Smooth muscle cell (in vitro differentiated cells): ENCODE measurements around the gene KDM2A. TPM values are rescaled to one million over a fixed set of nuclear protein-coding genes. Genes with fewer than 3 reads are reported as not detected.
"Not testable (repeated sequence)": the region's sequence is repeated elsewhere in the genome, so short reads cannot be mapped to it uniquely, and the experiment has no call there.

Experiments
- DNase-seq: peaks from one replicate; lab custom pipeline; 2025; ENCODE audit not compliant: unreplicated experiment; lab: John Stamatoyannopoulos, UW
- H2AFZ ChIP-seq: fragments of 200-600 bp; sonication (generic); 2 replicates; pipeline ENCODE4 v1.6.0; 2016; ENCODE audit warnings: antibody characterized with exemption, low read depth, mild to moderate bottlenecking
- H3F3A ChIP-seq: fragments of 200-600 bp; sonication (generic); 2 replicates; pipeline ENCODE4 v1.6.0; 2017; ENCODE audit warnings: antibody characterized with exemption, low read depth
- H3K27ac ChIP-seq: fragments of 200-600 bp; sonication (generic); 2 replicates; pipeline ENCODE4 v1.5.1; 2016; ENCODE audit warnings: low read depth, mild to moderate bottlenecking
- H3K27me3 ChIP-seq: fragments of 200-600 bp; sonication (generic); 2 replicates; pipeline ENCODE4 v1.6.1; 2016; ENCODE audit warnings: low read depth, mild to moderate bottlenecking
- H3K36me3 ChIP-seq: fragments of 200-600 bp; sonication (generic); 2 replicates; pipeline ENCODE4 v1.5.1; 2016; ENCODE audit warnings: low read depth
- H3K4me1 ChIP-seq: fragments of 200-600 bp; sonication (generic); 2 replicates; pipeline ENCODE4 v1.5.1; 2016; ENCODE audit warnings: low read depth
- H3K4me2 ChIP-seq: fragments of 200-600 bp; sonication (generic); 2 replicates; pipeline ENCODE4 v1.6.0; 2016; ENCODE audit warnings: mild to moderate bottlenecking
- H3K4me3 ChIP-seq: fragments of 200-600 bp; sonication (generic); 2 replicates; pipeline ENCODE4 v1.5.1; 2016; ENCODE audit warnings: mild to moderate bottlenecking
- H3K79me2 ChIP-seq: fragments of 200-600 bp; sonication (generic); 2 replicates; pipeline ENCODE4 v1.6.0; 2016; ENCODE audit warnings: low read depth, mild to moderate bottlenecking
- H3K9ac ChIP-seq: fragments of 200-600 bp; sonication (generic); 2 replicates; pipeline ENCODE4 v1.6.0; 2016; ENCODE audit warnings: low read depth
- H3K9me3 ChIP-seq: fragments of 200-600 bp; sonication (generic); replicated peaks from 2 replicates; pipeline ENCODE4 v1.5.1; 2016; ENCODE audit warnings: low read depth
- H4K20me1 ChIP-seq: fragments of 200-600 bp; sonication (generic); 2 replicates; pipeline ENCODE4 v1.6.0; 2016; ENCODE audit warnings: low read depth
- CTCF ChIP-seq: fragments of 200-600 bp; sonication (generic); IDR thresholded peaks from 2 replicates; pipeline ENCODE4 v1.5.1; 2017; ENCODE audit warnings: borderline replicate concordance, mild to moderate bottlenecking, antibody characterized with exemption; ENCODE audit not compliant: insufficient read depth, poor library complexity, severe bottlenecking
- WGBS: methylation state at CpG from one replicate; pipeline ENCODE4 v1.1.7; 2016; ENCODE audit warnings: low lambda C conversion rate; 5-methylcytosine and 5-hydroxymethylcytosine counted together
- polyA plus RNA-seq: library from polyadenylated mRNA; unstranded; fragments of >200 nt; fragmentation: Nextera tagmentation; extraction: Ambion mirVana; gene quantifications from 2 replicates; pipeline ENCODE4 v1.2.1, GENCODE V29; 2016
- total RNA-seq: library from RNA; depleted of rRNA; stranded (reverse); fragments of >200 nt; gene quantifications from 2 replicates; pipeline ENCODE4 v1.2.3, GENCODE V29; 2014

Gene KDM2A
- total and polyA plus RNA-seq, 2 experiments from 2014 or later: 18.9 to 44.9 TPM

GRCh38 chr11:67120881-67121710 lies 2.0 kb downstream of the KDM2A start:
- Histone ChIP-seq H3K9me3 (no peaks in the 10 kb centered on the region), H2AFZ (no peak overlapping the region), H3K36me3 (no peaks in the 10 kb centered on the region), H3K9ac (peak overlapping the region; percentile 85), H3K27ac (peak overlapping the region; percentile 76), H3F3A (peaks cover 21% of the 10 kb centered on the region), H3K4me1 (peaks cover 25% of the 10 kb centered on the region), H3K27me3 (no peaks in the 10 kb centered on the region), H3K79me2 (peaks cover 65% of the 10 kb centered on the region), H4K20me1 (peaks cover 64% of the 10 kb centered on the region), H3K4me2 (peak overlapping the region; percentile 97), H3K4me3 (peak overlapping the region; percentile 78)
- 24% methylated on average over 9 of the region's 9 CpGs for whole genome bisulfite sequencing
- TF ChIP-seq CTCF: no peak
- DNase-seq: no peak

- H2AFZ ChIP-seq, DNase-seq, H3K36me3 ChIP-seq, H3K27ac ChIP-seq, H3F3A ChIP-seq, H3K9me3 ChIP-seq, H3K27me3 ChIP-seq, H3K9ac ChIP-seq, H3K4me3 ChIP-seq, H3K4me2 ChIP-seq: not testable (repeated sequence)
- WGBS: 98% methylated on average over 5 of the region's 5 CpGs
- H3K4me1 ChIP-seq: peaks cover 14% of the 10 kb centered on the region
- H3K79me2 ChIP-seq: peaks cover 92% of the 10 kb centered on the region
- H4K20me1 ChIP-seq: peaks cover 91% of the 10 kb centered on the region
Measured at GRCh38 chr11:67123801-67124200, 4.7 kb downstream of the KDM2A start.

- H3F3A ChIP-seq, H3K36me3 ChIP-seq, H3K27ac ChIP-seq, DNase-seq, H3K4me2 ChIP-seq, H3K27me3 ChIP-seq, H3K4me3 ChIP-seq, H3K9ac ChIP-seq, H3K9me3 ChIP-seq, H2AFZ ChIP-seq: not testable (repeated sequence)
- peaks cover 100% of the 10 kb centered on the region for H4K20me1 ChIP-seq
- H3K79me2 ChIP-seq: peaks cover 100% of the 10 kb centered on the region
- H3K4me1 ChIP-seq: peaks cover 12% of the 10 kb centered on the region
- WGBS: 97% methylated on average over 8 of the region's 8 CpGs
Measured at GRCh38 chr11:67126243-67126642, 7.2 kb downstream of the KDM2A start.

GRCh38 chr11:67126986-67127385 lies 7.9 kb downstream of the KDM2A start:
- no peaks in the 10 kb centered on the region for H3K36me3 ChIP-seq
- H3K4me2 ChIP-seq: no peak overlapping the region
- no peak overlapping the region for H3K4me3 ChIP-seq
- H4K20me1 ChIP-seq: peaks cover 100% of the 10 kb centered on the region
- no peaks in the 10 kb centered on the region for H3F3A ChIP-seq
- no peak for DNase-seq
- H3K27me3 ChIP-seq: no peaks in the 10 kb centered on the region
- no peak overlapping the region for H3K27ac ChIP-seq
- peaks cover 100% of the 10 kb centered on the region for H3K79me2 ChIP-seq
- H3K9me3 ChIP-seq: no peaks in the 10 kb centered on the region
- TF ChIP-seq CTCF: no peak
- no peak overlapping the region for H3K9ac ChIP-seq
- 93% methylated on average over 4 of the region's 4 CpGs for WGBS
- no peak overlapping the region for H2AFZ ChIP-seq
- peaks cover 5% of the 10 kb centered on the region for H3K4me1 ChIP-seq

- H3K9ac ChIP-seq, H3K9me3 ChIP-seq, H3K4me2 ChIP-seq, H3K4me3 ChIP-seq, H3F3A ChIP-seq, DNase-seq, H3K4me1 ChIP-seq, H2AFZ ChIP-seq, H3K27ac ChIP-seq, H3K27me3 ChIP-seq: not testable (repeated sequence)
- Histone ChIP-seq H3K36me3 (peaks cover 11% of the 10 kb centered on the region), H4K20me1 (peaks cover 100% of the 10 kb centered on the region), H3K79me2 (peaks cover 99% of the 10 kb centered on the region)
- 100% methylated on average over 10 of the region's 10 CpGs for WGBS
Measured at GRCh38 chr11:67130861-67131260, 11.8 kb downstream of the KDM2A start.
